Posterior vena cava (tissue), 2 donors: Measurements from ENCODE around the gene KLF11. TPM values are rescaled to one million over a fixed set of nuclear protein-coding genes. Genes with fewer than 3 reads are reported as not detected.
"Not testable (repeated sequence)": the region's sequence is repeated elsewhere in the genome, so short reads cannot be mapped to it uniquely, and the experiment has no call there.

Experiments
- DNase-seq: peaks from one replicate; pipeline ENCODE4 v3.0.0-alpha.2; 2020; ENCODE audit warnings: low spot score
- intact Hi-C, 2 donors: fragments of 100-400 bp; cut with DNase I; formaldehyde crosslinking; loops; one replicate each; pipeline versions ENCODE4 v1.14.1 to v1.14.2; 2022 to 2023
- total RNA-seq, 2 donors: library from RNA; stranded (reverse); fragmentation: NEBNext Ultra II Directional; extraction: Animal tissue kit (Norgen Biotek cat#: 25700); gene quantifications; one replicate each; pipeline ENCODE4 v1.2.1, GENCODE V29; 2021
- donor health status: DM: yes; HTN: yes; CAD: no.
- donor health status: DM: yes; HTN: yes; CAD: no.

Gene KLF11
- total RNA-seq, 2 donors from 2014 or later, result 25.0 to 55.4 TPM

- intact Hi-C loops, result no loop called here
- peak; percentile 44 for DNase-seq
These were observed 24.2 kb upstream of the KLF11 start for GRCh38 chr2:10019174-10019573.

- peak; percentile 75 for DNase-seq
- intact Hi-C loops, result loop anchor here in 1 of 2 donors (10.0 kb wide), 1 partner anchor 445 kb away; no protein-coding TSS in a partner anchor
These were observed 23.5 kb upstream of the KLF11 start for GRCh38 chr2:10019602-10020400.

- intact Hi-C loops, result loop anchor here in 1 of 2 donors (10.0 kb wide), 1 partner anchor 447 kb away; no protein-coding TSS in a partner anchor
- DNase-seq, result peak; percentile 76
These were observed 21.3 kb upstream of the KLF11 start for GRCh38 chr2:10022041-10022421.

GRCh38 chr2:10022445-10022844, 20.9 kb upstream of the KLF11 start:
- no peak for DNase-seq
- intact Hi-C loops, result loop anchor here in 1 of 2 donors (10.0 kb wide), 1 partner anchor 448 kb away; no protein-coding TSS in a partner anchor

GRCh38 chr2:10022966-10023662, 20.2 kb upstream of the KLF11 start:
- DNase-seq, result peak; percentile 54
- intact Hi-C loops, result loop anchor here in 1 of 2 donors (10.0 kb wide), 1 partner anchor 448 kb away; no protein-coding TSS in a partner anchor

GRCh38 chr2:10026940-10027569, 16.3 kb upstream of the KLF11 start:
- no peak for DNase-seq
- intact Hi-C loops, result loop anchor here in 1 of 2 donors (10.0 kb wide), 1 partner anchor 452 kb away; no protein-coding TSS in a partner anchor

- peak; percentile 73 for DNase-seq
- intact Hi-C loops, result loop anchor here in 1 of 2 donors (10.0 kb wide), 1 partner anchor 453 kb away; no protein-coding TSS in a partner anchor
These were observed 15.6 kb upstream of the KLF11 start for GRCh38 chr2:10027660-10028330.

GRCh38 chr2:10028407-10028987, 14.9 kb upstream of the KLF11 start:
- intact Hi-C loops, result loop anchor here in 1 of 2 donors (10.0 kb wide), 1 partner anchor 454 kb away; no protein-coding TSS in a partner anchor
- DNase-seq, result no peak

- peak; percentile 91 for DNase-seq
- intact Hi-C loops, result loop anchor here in 1 of 2 donors (10.0 kb wide), 1 partner anchor 454 kb away; no protein-coding TSS in a partner anchor
These were observed 14.1 kb upstream of the KLF11 start for GRCh38 chr2:10028988-10029874.

- DNase-seq, result no peak
- intact Hi-C loops, result loop anchor here in 1 of 2 donors (10.0 kb wide), 1 partner anchor 455 kb away; no protein-coding TSS in a partner anchor
These were observed 13.5 kb upstream of the KLF11 start for GRCh38 chr2:10029875-10030223.

GRCh38 chr2:10030311-10030736, 13.0 kb upstream of the KLF11 start:
- intact Hi-C loops, result no loop called here
- no peak for DNase-seq

- DNase-seq, result not testable (repeated sequence)
These were observed 12.6 kb upstream of the KLF11 start for GRCh38 chr2:10030798-10031197.

GRCh38 chr2:10031886-10032745, 11.2 kb upstream of the KLF11 start:
- no peak for DNase-seq
- intact Hi-C loops, result no loop called here

More at GRCh38 chr2:10030798-10031197, 12.6 kb upstream of the KLF11 start:
- intact Hi-C loops, result not testable (repeated sequence)

GRCh38 chr2:10032746-10033105, 10.6 kb upstream of the KLF11 start:
- no peak for DNase-seq

GRCh38 chr2:10033251-10034006, 9.9 kb upstream of the KLF11 start:
- DNase-seq, result no peak
- intact Hi-C loops, result no loop called here

More at GRCh38 chr2:10032746-10033105, 10.6 kb upstream of the KLF11 start:
- intact Hi-C loops, result no loop called here
